AG04450 (cell line): ENCODE results near the gene IL17C. TPM values are rescaled to one million over a fixed set of nuclear protein-coding genes. Genes with fewer than 3 reads are reported as not detected.

Source experiments
- CTCF ChIA-PET: fragments of 300-600, 350-600 bp; formaldehyde crosslinking; extraction: SDS; loops from one replicate; lab custom pipeline; 2022; ENCODE audit warnings: antibody characterized with exemption, inconsistent platforms; lab: Charles Lee
- POLR2A ChIA-PET: fragments of 350-600 bp; formaldehyde crosslinking; extraction: SDS; loops from one replicate; lab custom pipeline; 2021; ENCODE audit warnings: antibody characterized with exemption, inconsistent platforms; lab: Yijun Ruan, JAX
- DNase-seq: peaks from one replicate; pipeline ENCODE4 v3.0.0-alpha.2; 2011; ENCODE audit warnings: low read depth, low spot score
- H3K27ac ChIP-seq: one replicate; pipeline ENCODE4 v1.5.1; 2012; ENCODE audit warnings: low read depth, low read length, control low read depth
- H3K27me3 ChIP-seq: one replicate; pipeline ENCODE4 v1.6.0; 2012; ENCODE audit warnings: low read length; ENCODE audit not compliant: control insufficient read depth, insufficient read depth
- H3K4me3 ChIP-seq: 2 replicates; pipeline ENCODE4 v1.5.1; 2011; ENCODE audit warnings: mild to moderate bottlenecking, low read depth, low read length, control low read depth
- H3K9me3 ChIP-seq: 2 replicates; pipeline ENCODE4 v1.5.1; 2012; ENCODE audit warnings: low read length; ENCODE audit not compliant: control insufficient read depth, insufficient read depth
- polyA plus RNA-seq: library from polyadenylated mRNA; depleted of rRNA; stranded (reverse); fragments of >200 nt; gene quantifications from 2 replicates; pipeline ENCODE4 v1.2.3, GENCODE V29; 2011
- TF ChIP-seq, protein P1 (sequence below): IDR thresholded peaks from 2 replicates; pipeline ENCODE4 v1.5.1; 2011; ENCODE audit warnings: low read depth, low read length, control low read depth, inconsistent platforms

The IL17C gene
- polyA plus RNA-seq, 1 experiment, result not detected

DNA sequence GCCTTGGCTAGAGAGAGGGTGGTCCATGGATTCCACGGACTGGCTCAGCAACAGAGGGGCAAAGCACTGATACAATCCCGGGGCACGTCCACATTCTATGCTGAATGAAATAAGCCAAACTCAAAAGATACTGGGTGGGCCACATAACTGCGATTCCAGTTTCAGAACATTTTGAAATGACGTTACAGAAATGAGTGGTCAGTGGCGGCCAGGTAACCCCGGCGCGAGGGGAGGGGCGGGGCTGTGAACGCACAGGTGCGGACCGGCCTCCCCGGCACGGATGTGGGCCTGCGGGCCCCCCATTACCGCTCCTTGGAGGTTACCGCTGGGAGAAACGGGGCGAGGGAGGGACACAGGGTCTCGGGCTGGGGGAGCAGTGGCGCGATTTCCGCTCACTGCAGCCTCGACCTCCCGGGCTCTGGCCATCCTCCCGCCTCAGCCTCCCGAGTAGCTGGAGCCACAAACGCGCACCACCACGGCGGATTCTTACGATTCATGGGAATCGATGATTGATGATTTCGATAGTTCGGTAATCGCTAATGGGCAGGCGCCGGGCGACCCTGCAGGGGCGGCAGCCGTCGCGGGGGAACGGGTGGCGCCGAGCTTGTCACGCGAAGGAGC lies 24.0 kb downstream of the IL17C start:
- Histone ChIP-seq H3K9me3 (no peaks in the 10 kb centered on the region; the same call in 1 of the 2 replicates), H3K4me3 (peak overlapping the region; percentile 84), H3K27me3 (no peaks in the 10 kb centered on the region), H3K27ac (no peak overlapping the region)
- no peak for DNase-seq
- ChIA-PET CTCF (interaction anchor here (1.0 kb wide), 1 partner anchor 75 kb away, joined by 4 read pairs; no protein-coding TSS in a partner anchor), POLR2A (interaction anchor here (0.7 to 1.6 kb wide), 4 partner anchors 13 to 92 kb away, joined by 3 to 4 read pairs (median 3); partner anchors contain the start of gene ZC3H18)
- TF ChIP-seq, protein P1, sequence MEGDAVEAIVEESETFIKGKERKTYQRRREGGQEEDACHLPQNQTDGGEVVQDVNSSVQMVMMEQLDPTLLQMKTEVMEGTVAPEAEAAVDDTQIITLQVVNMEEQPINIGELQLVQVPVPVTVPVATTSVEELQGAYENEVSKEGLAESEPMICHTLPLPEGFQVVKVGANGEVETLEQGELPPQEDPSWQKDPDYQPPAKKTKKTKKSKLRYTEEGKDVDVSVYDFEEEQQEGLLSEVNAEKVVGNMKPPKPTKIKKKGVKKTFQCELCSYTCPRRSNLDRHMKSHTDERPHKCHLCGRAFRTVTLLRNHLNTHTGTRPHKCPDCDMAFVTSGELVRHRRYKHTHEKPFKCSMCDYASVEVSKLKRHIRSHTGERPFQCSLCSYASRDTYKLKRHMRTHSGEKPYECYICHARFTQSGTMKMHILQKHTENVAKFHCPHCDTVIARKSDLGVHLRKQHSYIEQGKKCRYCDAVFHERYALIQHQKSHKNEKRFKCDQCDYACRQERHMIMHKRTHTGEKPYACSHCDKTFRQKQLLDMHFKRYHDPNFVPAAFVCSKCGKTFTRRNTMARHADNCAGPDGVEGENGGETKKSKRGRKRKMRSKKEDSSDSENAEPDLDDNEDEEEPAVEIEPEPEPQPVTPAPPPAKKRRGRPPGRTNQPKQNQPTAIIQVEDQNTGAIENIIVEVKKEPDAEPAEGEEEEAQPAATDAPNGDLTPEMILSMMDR, result no peak

DNA sequence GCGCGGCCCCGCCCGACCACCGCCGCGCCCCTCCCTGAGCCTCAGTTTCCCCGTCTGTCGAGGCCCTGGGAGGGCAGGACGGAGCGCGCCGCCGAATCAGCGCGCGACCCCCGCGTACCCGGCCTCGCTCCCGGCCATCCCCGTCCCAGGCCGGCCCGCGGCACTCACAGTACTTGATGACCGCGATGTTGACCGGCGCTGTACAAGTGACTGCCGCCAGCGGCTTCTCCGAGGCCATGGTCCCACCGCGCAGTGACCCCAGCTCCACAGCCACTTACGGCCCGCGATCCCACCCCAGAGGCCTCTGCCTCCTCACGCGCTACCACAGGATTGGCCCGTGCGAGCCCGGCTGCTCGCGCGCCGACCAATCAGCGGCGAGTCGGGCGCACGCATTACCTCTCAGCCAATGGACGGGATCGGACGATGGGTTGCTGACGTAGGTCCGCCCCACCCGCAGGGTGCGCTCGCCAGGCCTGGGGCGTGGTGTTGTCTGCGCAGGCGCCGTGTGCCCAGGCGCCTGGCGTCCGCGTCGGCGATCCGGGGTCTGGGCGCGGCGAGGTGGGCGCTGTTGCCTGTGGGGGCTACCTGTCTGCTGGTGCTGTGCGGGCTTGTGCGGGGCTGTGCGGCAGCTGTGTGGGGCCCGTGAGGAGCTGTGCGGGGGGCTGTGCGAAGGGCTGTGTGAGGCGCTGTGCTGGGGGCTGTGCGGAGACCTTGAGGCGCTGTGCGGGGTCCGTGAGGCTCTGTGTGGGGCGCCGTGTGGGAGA lies 24.7 kb downstream of the IL17C start, which contains the start of gene MVD:
TSS of gene MVD (minus strand) at position 249 of the 764 bp plus-strand sequence. CDS start at position 238, 11 bp downstream.
- DNase-seq, result peak; percentile 95
- H3K4me3 ChIP-seq, result peak within 1 kb of the TSS; percentile 97
- H3K27ac ChIP-seq, result no peak within 1 kb of the TSS
- TF ChIP-seq, protein P1, result 0 out of 2 replicates have a peak, but pooled peaks have one; percentile 8
- no peaks in the 10 kb centered on the region; the same call in 1 of the 2 replicates for H3K9me3 ChIP-seq
- no peaks in the 10 kb centered on the region for H3K27me3 ChIP-seq
- POLR2A ChIA-PET, result interaction anchor here (0.6 to 1.6 kb wide), 5 partner anchors 12 to 93 kb away, joined by 3 to 10 read pairs (median 3); partner anchors contain the start of gene ZC3H18
- CTCF ChIA-PET, result interaction anchor here (0.8 to 1.0 kb wide), 2 partner anchors 22 to 75 kb away, joined by 3 to 4 read pairs; no protein-coding TSS in a partner anchor

DNA sequence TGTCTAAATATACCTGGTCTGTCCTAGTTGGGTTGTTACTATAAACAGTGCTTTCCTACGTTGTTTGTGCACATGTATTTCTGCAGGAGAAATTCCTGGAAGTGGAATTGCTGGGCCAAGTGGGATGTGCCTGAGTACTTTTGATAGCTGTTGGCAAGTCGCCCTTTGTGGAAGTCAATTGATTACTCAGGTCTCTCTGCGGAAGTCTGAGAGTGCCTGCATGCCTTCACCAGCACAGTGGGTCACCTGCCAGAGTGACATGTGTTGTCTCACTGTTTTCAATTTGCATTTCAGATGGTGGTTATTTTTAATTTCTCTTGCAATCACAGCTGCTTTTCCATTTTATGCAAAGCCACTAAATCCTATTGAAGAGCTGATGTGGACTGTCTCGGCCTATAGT lies 26.8 kb downstream of the IL17C start:
- no peak for DNase-seq
- no peak overlapping the region for H3K27ac ChIP-seq
- no peak overlapping the region for H3K4me3 ChIP-seq
- H3K27me3 ChIP-seq, result no peaks in the 10 kb centered on the region
- ChIA-PET POLR2A (no interaction called here), CTCF (interaction anchor here (0.7 kb wide), 1 partner anchor 9 kb away, joined by 3 read pairs; no protein-coding TSS in a partner anchor)
- TF ChIP-seq, protein P1, result no peak
- no peaks in the 10 kb centered on the region; the same call in 1 of the 2 replicates for H3K9me3 ChIP-seq

DNA sequence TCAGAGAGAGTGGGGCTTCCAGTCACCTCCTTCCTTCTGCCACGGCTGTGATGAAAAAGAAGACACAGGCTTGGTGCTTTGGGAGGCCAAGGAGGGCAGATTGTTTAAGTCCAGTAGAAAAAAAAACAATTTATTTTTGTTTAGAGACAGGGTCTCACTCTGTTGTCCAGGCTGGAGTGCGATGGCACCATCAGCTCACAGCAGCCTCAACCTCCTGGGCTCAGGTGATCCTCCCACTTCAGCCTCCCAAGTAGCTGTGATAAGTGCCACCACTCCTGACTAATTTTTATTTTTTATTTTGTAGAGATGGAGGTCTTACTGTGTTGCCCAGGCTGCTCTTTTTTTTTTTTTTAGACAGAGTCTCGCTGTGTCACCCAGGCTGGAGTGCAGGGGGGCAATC lies 27.2 kb downstream of the IL17C start:
- Histone ChIP-seq H3K9me3 (no peaks in the 10 kb centered on the region; the same call in 1 of the 2 replicates), H3K27ac (no peak overlapping the region), H3K4me3 (no peak overlapping the region), H3K27me3 (no peaks in the 10 kb centered on the region)
- POLR2A ChIA-PET, result no interaction called here
- CTCF ChIA-PET, result interaction anchor here (0.7 kb wide), 1 partner anchor 8 kb away, joined by 3 read pairs; no protein-coding TSS in a partner anchor
- TF ChIP-seq, protein P1, result no peak
- no peak for DNase-seq
